Right forelimb (tissue), 1 donor: Measurements from ENCODE around the gene PTTG2.
A peak's percentile ranks its signal among the peaks of the same experiment; 100 is the strongest.
"Not testable (repeated sequence)": the region's sequence is repeated elsewhere in the genome, so short reads cannot be mapped to it uniquely, and the experiment has no call there.

ENCODE experiments used
- DNase-seq: peaks from one replicate; pipeline ENCODE4 v3.0.0-alpha.2; 2018

The PTTG2 gene

DNA sequence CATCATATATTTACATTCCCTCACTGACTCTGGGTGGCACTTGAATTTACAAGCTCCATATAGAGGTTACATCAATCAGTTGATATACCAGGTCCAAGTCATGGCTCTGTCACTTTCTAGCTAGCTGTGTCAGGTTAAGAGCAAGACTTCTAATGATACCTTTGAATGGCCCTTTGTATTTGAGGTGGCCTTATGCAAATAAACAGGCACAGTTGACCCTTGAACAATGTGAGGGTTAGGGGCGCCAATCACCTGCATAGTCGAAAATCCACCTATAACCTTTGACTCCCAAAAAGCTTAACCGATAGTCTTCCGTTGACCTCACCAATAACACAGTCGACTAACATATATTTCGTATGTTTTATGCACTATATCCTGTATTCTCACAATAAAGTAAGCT is 1.3 kb upstream of the PTTG2 start:
- no peak for DNase-seq

DNA sequence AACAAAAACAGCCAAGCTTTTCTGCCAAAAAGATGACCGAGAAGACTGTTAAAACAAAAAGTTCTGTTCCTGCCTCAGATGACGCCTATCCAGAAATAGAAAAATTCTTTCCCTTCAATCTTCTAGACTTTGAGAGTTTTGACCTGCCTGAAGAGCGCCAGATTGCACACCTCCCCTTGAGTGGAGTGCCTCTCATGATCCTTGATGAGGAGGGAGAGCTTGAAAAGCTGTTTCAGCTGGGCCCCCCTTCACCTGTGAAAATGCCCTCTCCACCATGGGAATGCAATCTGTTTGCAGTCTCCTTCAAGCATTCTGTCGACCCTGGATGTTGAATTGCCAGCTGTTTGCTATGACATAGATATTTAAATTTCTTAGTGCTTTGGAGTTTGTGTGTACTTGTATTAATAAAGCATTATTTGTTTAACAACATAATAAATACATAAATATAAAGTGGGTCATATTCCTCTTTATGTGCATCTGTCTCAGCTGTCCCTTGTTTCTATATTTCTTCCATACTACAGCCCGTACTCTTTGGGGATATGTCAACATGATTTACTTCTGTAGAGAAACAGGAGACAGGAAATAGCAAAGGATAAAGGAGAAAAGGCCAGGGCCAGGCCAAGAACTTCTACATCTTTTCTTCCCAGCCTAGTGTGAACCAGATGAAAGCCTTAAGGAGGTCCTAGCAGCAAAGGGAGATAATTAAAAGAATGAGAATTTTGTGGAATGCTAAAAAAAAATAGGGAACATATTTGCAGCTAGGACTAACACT is 667 bp downstream of the PTTG2 start:
- DNase-seq = no peak

DNA sequence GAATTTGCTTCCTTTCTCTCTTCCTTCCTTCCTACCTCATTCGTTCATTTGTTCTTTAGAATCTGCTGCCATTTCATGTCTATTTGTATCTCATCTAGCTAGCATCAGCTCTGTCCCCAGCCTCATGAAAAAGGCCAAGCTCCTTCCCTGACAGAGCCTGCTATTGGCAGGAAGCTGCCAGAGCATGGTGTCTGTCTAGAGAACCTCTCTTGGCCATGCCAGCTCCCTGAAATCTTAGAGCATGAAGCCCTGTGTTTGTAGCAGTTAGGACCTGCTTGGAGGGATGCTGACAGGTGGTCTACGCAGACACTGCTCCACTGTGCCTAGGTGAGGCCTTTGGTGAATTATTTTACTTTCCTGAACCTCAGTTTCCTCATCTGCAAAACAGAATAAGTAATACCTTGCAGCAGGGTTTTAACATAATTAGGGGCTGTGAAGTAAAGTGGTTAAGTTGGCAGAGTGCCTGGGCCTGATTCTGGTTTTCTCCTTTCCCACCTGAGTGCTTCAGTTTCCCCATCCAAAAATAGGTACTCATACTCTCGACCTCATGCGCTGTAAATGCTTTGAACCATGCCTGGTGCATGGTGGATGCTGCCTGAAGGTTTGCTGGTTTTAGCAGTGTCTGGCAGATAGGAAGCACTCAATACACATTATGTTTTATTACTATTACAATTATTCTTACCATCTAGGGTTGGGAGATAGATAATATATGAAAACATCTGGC is 4.7 kb downstream of the PTTG2 start:
- DNase-seq = no peak

DNA sequence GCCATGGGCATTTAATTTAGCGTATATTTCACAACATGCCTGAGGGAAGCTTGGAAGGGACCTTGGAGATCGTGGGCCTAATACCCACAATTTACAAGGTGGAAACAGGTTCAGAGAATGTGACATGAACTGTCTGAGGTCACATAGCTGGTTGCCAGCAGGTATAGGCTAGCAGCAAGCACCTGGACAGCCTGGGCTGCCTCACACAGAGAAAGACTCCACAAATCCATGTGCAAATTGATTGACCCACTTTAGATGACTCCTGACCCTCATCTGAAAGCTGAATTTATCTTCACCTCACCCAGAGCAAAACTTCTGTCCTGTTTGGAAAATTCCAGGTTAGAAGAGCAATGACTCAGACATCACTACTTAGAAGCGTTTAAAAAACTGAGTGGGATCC is 5.8 kb downstream of the PTTG2 start:
- no peak for DNase-seq

DNA sequence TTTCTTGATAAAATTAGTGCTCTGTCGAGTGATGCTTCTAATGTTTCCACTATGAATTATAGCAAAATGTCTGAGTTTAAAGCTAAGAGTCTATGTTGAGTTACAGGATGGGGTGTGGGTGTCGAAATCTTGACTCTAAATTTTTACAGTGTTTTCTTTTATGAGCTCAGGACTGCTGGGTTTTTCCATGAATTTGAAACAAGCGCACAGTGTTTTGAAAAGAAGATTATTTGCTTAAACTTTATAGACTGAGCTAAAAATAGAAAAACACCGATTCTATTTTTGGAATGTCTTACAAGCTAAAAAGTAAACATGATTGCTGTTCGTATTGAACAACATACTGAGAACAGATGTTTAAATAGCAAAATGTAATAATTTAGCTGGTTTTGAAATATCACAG is 7.5 kb downstream of the PTTG2 start:
- DNase-seq = no peak

DNA sequence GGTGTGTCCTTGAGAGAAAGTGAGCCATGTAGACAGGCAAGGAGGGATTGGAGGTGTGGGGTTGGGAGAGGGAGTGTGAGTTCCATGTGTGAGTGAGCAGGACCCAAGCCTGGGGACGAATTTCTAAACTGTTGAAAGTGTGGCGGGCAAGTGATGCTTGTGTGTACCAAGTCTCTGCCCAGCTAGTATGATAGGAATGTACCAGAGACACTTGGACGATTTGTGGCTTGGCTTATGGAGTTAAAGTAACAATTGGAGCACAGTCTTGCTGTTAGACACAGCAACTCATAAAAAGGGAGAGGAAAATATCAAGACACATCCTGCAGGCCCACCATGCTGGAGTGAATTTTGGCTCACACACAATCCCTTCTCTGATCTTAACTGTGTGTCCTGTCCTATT is 8.5 kb downstream of the PTTG2 start:
- DNase-seq = no peak

DNA sequence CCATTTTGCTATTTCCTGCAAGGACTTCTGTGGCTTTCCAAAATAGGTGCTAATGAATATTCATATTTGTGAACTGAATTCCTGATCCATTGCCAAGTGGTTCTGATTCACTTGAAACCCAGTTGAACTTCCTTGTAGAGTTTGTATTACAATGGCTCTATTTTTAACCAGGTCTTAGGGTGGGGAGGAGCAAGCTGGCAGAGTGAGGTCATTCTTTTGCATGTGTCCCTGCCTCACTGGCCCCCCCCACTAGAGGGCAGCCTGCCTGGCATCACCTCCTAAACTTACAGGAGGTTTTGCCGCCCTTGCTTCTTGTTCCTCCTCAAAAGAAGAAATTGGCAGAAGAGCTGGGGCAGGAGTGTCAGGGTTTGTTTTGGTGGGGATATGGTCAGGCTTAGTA is 10.5 kb downstream of the PTTG2 start:
- DNase-seq = no peak

DNA sequence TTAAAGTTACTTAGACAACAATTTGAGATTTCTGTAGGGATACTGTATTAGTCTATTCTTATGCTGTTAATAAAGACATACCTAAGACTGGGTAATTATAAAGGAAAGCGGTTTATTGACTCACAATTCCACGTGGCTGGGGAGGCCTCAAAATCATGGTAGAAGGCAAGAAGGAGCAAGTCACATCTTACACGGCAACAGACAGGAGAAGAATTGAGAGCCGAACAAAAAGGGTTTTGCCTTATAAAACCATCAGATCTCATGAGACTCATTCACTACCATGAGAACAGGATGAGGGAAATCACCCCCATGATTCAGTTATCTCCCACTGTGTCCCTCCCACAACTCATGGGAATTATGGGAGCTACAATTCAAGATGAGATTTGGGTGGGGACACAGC is 11.0 kb downstream of the PTTG2 start:
- DNase-seq = no peak

DNA sequence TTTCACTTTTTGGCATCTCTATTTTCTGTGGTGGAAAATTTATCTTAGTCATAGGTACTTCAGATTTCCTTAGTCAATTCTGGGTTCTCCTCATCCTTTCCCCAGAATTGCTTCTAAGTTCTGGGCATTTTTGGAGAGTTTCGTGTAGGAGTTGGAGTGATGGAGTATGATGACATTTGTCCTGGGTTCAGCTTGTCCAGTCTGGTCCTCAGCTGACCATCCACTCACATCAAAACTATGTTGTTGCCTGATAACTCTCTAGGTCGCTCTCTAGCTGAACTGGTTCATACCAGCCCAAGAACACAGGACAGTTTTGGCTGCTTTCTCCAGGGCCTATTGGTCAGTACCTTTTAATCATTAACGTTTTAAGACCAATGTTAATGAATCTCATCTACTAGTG is 13.2 kb downstream of the PTTG2 start:
- DNase-seq = no peak

DNA sequence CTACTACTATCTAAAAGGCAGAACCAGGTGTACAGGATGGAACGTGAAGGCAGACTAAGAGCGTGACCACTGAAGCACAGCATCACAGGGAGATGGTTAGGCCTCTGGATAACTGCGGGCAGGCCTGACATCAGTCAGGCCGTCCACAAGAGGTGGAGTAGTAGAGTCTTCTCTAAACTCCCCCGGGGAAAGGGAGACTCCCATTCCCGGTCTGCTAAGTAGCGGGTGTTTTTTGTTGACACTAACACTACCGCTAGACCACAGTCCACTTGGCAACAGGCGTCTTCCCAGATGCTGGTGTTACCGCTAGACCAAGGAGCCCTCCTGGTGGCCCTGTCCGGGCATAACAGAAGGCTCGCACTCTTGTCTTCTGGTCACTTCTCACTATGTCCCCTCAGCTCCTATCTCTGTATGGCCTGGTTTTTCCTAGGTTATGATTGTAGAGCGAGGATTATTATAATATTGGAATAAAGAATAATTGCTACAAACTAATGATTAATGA is 15.2 kb downstream of the PTTG2 start:
- DNase-seq = not testable (repeated sequence)

DNA sequence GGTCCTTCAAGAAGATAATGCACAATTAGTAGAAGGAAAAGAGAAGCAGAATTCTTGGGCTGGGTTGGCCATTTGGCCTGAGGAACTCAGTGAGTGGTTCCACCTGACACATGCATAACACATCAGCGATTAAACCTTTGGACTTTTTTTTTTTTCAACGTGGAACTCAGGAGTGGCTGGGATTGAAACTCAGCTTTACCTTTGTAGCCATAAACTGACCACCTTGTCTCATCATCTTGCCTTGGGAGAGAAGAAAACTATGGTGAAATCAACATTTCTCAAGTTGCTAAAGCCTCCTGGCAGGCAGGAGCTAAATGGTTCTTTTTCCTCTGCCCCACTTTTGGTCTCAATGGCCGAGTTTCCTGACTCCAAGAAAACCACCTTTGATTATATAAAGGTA is 16.3 kb downstream of the PTTG2 start:
- no peak for DNase-seq

DNA sequence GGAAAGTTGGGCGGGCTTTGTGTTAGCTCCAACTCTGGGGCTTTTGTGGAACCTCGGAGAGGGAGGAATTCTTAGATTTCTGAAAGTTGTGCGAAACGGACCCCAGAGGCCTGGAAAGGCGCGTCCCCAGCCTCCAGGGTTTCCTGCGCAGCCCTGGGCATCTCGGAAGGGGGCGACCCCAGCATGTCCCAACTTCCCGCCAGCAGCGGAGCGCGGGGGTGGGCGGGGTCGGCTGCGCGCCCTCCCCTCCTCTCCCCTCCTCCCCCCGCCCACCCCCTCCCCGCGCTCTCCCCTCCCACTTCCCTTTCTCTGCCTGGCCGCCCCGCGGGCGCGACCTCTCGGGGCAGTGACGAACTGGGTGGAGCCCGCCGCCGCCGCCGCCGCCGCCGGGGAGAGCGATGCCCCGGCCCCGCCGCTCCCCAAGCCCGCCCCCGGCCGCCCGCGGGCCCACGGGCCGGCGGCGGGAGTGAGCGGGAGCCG is 16.8 kb downstream of the PTTG2 start:
- peak; percentile 87 for DNase-seq

DNA sequence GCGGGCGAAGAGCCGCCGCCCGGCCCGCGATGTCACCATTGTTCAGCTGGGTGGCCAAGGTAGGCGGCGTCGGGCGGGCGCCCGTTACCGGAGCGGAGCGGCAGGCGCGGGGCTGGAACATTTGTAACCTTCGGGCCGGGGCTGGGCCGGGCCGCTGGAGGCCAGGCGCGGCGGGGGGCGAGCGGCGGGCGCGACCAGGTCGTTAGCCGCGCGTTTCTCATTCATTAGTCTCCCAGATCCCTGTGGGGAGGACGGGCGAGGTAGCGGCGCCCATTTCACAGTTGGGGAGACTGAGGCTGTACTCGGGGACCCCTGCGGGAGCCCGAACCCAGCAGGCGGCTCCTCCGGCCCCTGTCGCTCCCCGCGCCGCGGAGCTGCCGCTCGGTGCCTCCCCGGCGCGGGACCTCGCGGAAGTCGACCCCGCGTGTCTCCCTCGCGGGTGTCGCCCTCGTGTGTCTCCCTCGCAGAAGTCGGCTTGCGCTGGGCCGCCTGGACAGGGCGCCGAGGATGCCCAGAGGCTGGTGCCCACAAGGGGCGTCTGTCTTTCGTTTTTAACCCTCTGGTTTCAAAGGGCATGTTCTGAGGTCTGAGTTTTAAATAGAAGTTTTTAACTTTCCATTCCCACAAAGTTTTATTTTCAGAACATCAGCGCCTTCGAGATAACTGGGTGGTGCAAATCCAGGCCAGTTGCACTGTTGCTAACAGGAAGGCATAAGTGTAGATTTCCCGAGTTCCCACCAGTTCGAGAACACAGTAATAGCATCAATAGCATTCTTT is 17.5 kb downstream of the PTTG2 start:
- peak; percentile 82 for DNase-seq

DNA sequence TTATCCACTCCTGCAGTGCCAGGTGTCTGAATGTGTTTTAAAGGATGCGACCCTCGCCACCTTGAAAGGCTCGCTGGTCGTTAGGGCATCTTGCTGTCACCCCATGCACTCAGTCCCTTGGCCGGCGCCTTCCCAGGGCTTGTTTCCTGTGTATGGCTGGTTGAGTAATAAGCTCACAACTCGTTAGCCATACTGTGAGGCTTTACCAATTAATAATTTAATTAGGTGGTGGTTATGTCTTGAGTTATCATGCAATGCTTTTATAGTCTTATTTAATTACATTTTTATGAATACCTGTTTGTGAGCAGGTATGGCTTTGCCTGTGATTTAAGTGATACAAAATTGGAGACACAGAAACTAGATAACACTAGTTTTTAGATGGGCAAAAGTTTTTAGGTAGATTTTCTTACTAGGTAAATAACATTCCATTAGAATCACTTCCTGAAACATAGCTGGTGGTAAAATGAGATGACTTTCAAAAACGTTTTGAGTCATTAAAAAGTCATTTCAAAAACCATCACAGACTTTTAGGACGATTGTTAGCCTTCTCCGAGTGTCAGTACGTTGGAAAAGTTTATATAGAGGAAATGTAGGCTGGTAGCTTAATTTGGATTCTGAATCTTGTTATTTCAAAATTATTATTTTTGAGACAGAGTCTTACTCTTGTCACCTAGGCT is 18.2 kb downstream of the PTTG2 start:
- peak; percentile 52 for DNase-seq

DNA sequence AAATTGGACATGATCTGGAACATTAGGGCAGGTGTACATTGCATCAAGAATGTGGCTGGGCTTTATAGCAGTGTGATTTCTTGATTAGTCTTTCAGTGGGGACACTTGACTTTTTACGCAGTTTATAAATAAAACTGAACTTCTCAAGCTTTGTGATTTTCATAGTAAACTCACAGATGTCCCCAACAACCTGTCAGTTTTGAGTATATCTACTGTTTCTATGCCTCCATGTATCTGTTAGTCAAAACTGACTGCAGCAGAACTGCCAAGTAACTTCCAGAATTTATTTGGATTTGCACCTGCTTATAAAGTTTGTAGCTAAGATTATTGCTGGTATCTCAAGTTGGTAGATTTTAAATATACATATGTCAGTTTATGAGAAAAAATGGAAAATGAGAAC is 20.0 kb downstream of the PTTG2 start:
- no peak for DNase-seq

DNA sequence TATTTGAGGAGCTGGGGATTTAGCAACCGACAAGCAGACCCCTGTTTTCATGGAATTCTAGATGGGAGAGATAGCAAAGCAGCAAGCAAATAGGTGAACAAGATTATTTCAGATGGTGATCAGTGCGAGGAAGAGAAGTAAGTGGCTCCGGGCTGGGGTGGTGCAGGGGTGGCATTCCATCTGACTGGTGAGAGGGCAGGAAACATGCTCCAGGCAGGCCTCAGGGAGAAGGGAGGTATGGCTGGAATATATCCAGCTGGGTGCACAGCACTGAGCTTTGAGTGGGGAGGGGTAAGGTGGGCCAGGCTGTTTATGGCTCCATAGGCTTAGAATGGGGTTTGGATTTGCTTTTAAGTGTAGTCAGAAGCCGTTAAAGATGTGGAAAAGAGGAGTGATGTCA is 21.2 kb downstream of the PTTG2 start:
- no peak for DNase-seq

DNA sequence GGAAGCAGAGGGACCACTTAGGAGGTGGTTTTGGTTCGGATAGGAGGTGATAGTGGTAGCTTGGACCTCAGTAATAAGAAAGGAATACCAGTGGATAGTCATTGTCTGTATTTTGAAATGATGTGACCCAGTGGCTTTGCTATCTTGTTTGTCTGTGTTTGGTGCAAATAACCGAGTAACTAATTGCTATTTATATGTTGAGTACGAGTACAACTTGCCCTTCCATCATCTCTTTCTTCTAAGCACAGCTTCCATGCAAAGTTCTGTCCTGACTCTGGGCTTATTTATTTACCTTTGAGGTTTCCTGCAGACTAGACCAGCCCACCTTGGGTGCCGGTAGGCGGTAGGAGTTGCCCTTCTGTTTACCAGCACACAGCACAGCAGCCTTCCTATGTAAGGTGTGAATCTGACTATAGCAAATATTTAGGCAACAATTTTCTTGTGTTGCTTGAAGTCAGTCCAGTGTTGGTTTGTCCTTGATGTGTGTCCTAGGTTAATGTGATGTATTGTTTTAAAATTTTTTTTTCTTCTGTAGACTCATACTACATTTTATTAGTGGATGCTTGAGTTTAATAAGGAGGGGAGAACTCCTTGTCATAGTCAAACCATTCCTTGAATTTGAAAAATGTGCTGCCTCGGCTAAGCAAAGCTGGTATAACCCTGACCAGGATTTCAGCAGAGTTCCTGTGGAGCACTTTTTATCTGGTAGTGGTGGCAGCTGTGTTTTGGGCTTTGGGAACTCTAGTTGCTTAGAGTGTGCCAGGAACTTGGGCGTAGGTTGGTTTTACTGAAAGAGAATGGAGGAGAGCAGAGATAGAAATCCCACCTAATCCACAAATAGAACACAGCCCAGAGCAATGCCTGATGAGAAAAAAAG is 21.9 kb downstream of the PTTG2 start:
- DNase-seq = no peak

DNA sequence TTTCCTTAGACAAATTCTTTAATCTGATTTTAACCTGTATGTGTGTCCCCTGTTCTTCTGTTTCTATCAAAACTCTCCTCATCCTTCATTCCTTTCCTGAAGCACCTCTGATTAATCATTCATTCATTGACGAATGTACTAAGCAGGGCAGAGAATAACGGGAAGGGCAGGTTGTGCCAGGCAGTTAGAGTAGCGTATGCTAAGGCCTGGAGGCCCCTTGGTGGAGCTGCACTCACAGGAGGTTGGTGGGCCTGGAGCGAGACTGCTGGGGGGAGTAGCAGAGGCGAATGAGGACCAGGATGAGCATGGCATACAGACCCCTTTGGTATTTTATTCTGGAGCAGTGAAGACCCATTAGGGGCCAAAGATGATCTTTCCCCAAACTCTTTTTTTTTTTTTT is 22.5 kb downstream of the PTTG2 start:
- DNase-seq = no peak

DNA sequence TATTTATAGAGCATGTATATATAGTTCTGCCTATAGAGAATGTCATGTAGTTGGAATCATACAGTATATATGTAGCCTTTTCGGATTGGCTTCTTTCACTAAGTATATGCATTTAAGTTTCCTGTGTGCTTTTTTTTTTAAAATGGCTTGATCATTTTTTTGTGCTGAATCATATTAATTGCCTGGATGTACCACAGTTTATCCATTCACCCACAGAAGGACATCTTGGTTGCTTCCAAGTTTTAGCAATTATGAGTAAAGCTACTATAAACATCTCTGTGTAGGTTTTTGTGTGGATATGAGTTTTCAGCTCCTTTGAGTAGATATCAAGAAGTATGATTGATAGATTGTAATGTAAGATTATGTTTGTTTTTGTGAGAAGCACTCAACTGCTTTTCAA is 23.8 kb downstream of the PTTG2 start:
- DNase-seq = no peak

DNA sequence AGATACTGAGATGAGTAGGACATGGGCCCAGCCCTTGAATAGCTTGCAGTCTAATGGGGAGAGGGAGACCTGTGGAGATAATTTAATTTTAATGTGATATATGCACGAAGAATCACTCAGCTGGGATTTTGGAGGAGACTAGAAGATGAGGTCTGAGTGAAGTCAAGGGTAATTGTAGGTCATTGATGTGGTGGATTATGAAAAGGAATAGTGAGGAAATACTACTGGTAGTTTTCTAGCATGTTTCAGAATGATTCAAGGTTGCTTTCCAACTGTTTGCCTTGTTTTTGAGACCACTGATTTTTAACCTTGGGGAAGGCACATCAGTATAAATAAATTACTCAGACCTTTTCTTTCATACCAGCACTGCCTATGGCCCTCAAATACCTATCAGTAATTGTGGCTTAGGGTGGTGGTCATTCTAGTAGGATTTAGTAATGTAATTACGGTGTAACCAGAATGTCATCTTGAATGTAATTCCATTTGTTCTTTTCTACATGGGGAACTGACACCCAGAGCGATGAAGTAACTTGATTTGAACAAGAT is 25.6 kb downstream of the PTTG2 start:
- DNase-seq = no peak

DNA sequence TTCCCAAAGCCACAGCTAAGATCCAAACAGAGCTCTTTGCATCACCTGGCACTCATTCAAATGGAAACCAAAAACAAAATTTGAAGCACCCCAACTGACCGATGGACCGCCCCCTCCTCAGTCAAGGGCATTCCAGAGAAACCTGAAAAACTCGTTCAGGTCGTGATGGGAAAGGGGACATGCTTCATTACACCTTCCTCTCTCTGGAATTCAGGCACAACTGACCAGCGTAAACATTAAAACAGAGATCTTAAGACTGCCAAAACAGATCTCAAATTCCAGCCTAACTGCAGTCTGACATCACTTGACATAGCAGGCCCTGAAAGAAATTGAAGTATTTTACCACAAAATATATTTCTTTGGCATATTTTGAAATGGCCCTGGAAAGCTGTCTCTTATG is 28.5 kb downstream of the PTTG2 start:
- no peak for DNase-seq
